ENCODE data around the gene SPRY4. TPM values are rescaled to one million over a fixed set of nuclear protein-coding genes. Genes with fewer than 3 reads are reported as not detected.

Gene SPRY4
- total RNA-seq, 1 experiment from 2014 or later = 41.9 TPM

GRCh38 chr5:142360051-142360498, 35.3 kb upstream of the SPRY4 start:
- H3K27ac Mint-ChIP-seq (ENCODE audit: low read depth, unreplicated experiment) = no peak overlapping the region
- no peaks in the 10 kb centered on the region for H3K9me3 Mint-ChIP-seq (ENCODE audit: unreplicated experiment)
- no peaks in the 10 kb centered on the region for H3K36me3 Mint-ChIP-seq (ENCODE audit: insufficient read depth, unreplicated experiment)
- no peaks in the 10 kb centered on the region for H3K27me3 Mint-ChIP-seq (ENCODE audit: insufficient read depth, unreplicated experiment)
- intact Hi-C loops (cut with micrococcal nuclease) = no loop called here
- ChIA-PET CTCF (interaction anchor here (0.7 kb wide), 1 partner anchor 138 kb away, joined by 3 read pairs; no protein-coding TSS in a partner anchor), POLR2A (interaction anchor here (0.5 to 10.6 kb wide), 5 partner anchors 18 to 1045 kb away, joined by 3 to 150 read pairs (median 4); partner anchors contain the start of gene SPRY4)
- no TSS peak for BruUV-seq (replicated peaks)
- no peak overlapping the region for H3K4me3 Mint-ChIP-seq (ENCODE audit: unreplicated experiment)
- TF ChIP-seq CTCF (IDR thresholded peaks at IDR 0.05; ENCODE audit: unreplicated experiment) = no peak
- H3K4me1 Mint-ChIP-seq (ENCODE audit: insufficient read depth, unreplicated experiment) = peaks cover 26% of the 10 kb centered on the region
- DNase-seq (ENCODE audit: unreplicated experiment) = no peak

- no peak for TF ChIP-seq CTCF (IDR thresholded peaks at IDR 0.05; ENCODE audit: unreplicated experiment)
- Mint-ChIP-seq H3K27me3 (ENCODE audit: insufficient read depth, unreplicated experiment) (no peaks in the 10 kb centered on the region), H3K27ac (ENCODE audit: low read depth, unreplicated experiment) (no peak overlapping the region), H3K36me3 (ENCODE audit: insufficient read depth, unreplicated experiment) (no peaks in the 10 kb centered on the region), H3K4me3 (ENCODE audit: unreplicated experiment) (peak overlapping the region; percentile 82), H3K4me1 (ENCODE audit: insufficient read depth, unreplicated experiment) (peaks cover 19% of the 10 kb centered on the region), H3K9me3 (ENCODE audit: unreplicated experiment) (no peaks in the 10 kb centered on the region)
- POLR2A ChIA-PET = interaction anchor here (0.7 to 10.6 kb wide), 3 partner anchors 34 to 261 kb away, joined by 3 to 150 read pairs (median 3); partner anchors contain the start of gene SPRY4
- CTCF ChIA-PET = interaction anchor here (1.0 to 4.9 kb wide), 3 partner anchors 35 to 191 kb away, joined by 7 to 22 read pairs (median 10); partner anchors contain the start of gene SPRY4
- no TSS peak for BruUV-seq (replicated peaks)
- intact Hi-C loops (cut with micrococcal nuclease) = no loop called here
- no peak for DNase-seq (ENCODE audit: unreplicated experiment)
These were observed 33.8 kb upstream of the SPRY4 start for GRCh38 chr5:142358648-142359047.

- H3K4me3 Mint-ChIP-seq (ENCODE audit: unreplicated experiment) = peak overlapping the region; percentile 82
- ChIA-PET CTCF (interaction anchor here (0.6 to 4.9 kb wide), 4 partner anchors 34 to 194 kb away, joined by 3 to 22 read pairs (median 6); partner anchors contain the start of gene SPRY4), POLR2A (interaction anchor here (0.7 to 10.6 kb wide), 7 partner anchors 10 to 345 kb away, joined by 3 to 150 read pairs (median 4); partner anchors contain the start of genes GNPDA1 and SPRY4)
- H3K27me3 Mint-ChIP-seq (ENCODE audit: insufficient read depth, unreplicated experiment) = no peaks in the 10 kb centered on the region
- peaks cover 14% of the 10 kb centered on the region for H3K4me1 Mint-ChIP-seq (ENCODE audit: insufficient read depth, unreplicated experiment)
- DNase-seq (ENCODE audit: unreplicated experiment) = no peak
- H3K36me3 Mint-ChIP-seq (ENCODE audit: insufficient read depth, unreplicated experiment) = no peaks in the 10 kb centered on the region
- no TSS peak for BruUV-seq (replicated peaks)
- TF ChIP-seq CTCF (IDR thresholded peaks at IDR 0.05; ENCODE audit: unreplicated experiment) = no peak
- no peak overlapping the region for H3K27ac Mint-ChIP-seq (ENCODE audit: low read depth, unreplicated experiment)
- intact Hi-C loops (cut with micrococcal nuclease) = no loop called here
- H3K9me3 Mint-ChIP-seq (ENCODE audit: unreplicated experiment) = no peaks in the 10 kb centered on the region
These were observed 33.3 kb upstream of the SPRY4 start for GRCh38 chr5:142358121-142358520.

GRCh38 chr5:142357469-142358090, 32.8 kb upstream of the SPRY4 start:
- Mint-ChIP-seq H3K27ac (ENCODE audit: low read depth, unreplicated experiment) (peak overlapping the region; percentile 86), H3K36me3 (ENCODE audit: insufficient read depth, unreplicated experiment) (no peaks in the 10 kb centered on the region), H3K4me3 (ENCODE audit: unreplicated experiment) (peak overlapping the region; percentile 82), H3K9me3 (ENCODE audit: unreplicated experiment) (no peaks in the 10 kb centered on the region), H3K27me3 (ENCODE audit: insufficient read depth, unreplicated experiment) (no peaks in the 10 kb centered on the region), H3K4me1 (ENCODE audit: insufficient read depth, unreplicated experiment) (peaks cover 8% of the 10 kb centered on the region)
- ChIA-PET CTCF (interaction anchor here (0.6 to 4.9 kb wide), 10 partner anchors 14 to 711 kb away, joined by 3 to 22 read pairs (median 3); partner anchors contain the start of gene SPRY4), POLR2A (interaction anchor here (0.6 to 10.6 kb wide), 10 partner anchors 8 to 345 kb away, joined by 3 to 150 read pairs (median 4); partner anchors contain the start of genes GNPDA1 and SPRY4)
- intact Hi-C loops (cut with micrococcal nuclease) = loop anchor here (1.0 to 2.0 kb wide), 3 partner anchors 32 to 191 kb away; partner anchors contain the start of gene SPRY4
- BruUV-seq (replicated peaks) = TSS peak; percentile 54
- peak; percentile 27 for DNase-seq (ENCODE audit: unreplicated experiment)
- TF ChIP-seq CTCF (IDR thresholded peaks at IDR 0.05; ENCODE audit: unreplicated experiment) = no peak
